Natural killer cell treated with Interleukin-12 subunit alpha and Interleukin-12 subunit beta and Interleukin-15 and Interleukin-18, amount 100 ng/mL, for 72 hours (primary cell): ENCODE results near the gene PTHLH. TPM values are rescaled to one million over a fixed set of nuclear protein-coding genes. Genes with fewer than 3 reads are reported as not detected.

ENCODE experiments used
- ATAC-seq, 2 donors: fragments of 150-1000 bp; cut with Tn5 transposase in 1 of 2; sonication (Bioruptor Pico), chemical (Tn5 transposase) in 1 of 2; 2 replicates each; pipeline ENCODE4 v1.10.0; 2021
- DNase-seq: peaks from one replicate; pipeline ENCODE4 v3.0.0; 2022; ENCODE audit warnings: low spot score
- H3K27ac Mint-ChIP-seq, 2 donors: 1 replicate in 1 of 2; 2 replicates in 1 of 2; pipeline ENCODE4 v1.8.0; 2022; ENCODE audit warnings: mixed read lengths in 2 of 2, mild to moderate bottlenecking in 1 of 2, moderate library complexity in 1 of 2
- H3K27me3 Mint-ChIP-seq, 2 donors: 1 replicate in 1 of 2; 2 replicates in 1 of 2; pipeline ENCODE4 v1.8.0; 2022; ENCODE audit warnings: mixed read lengths in 2 of 2
- H3K36me3 Mint-ChIP-seq: one replicate; pipeline ENCODE4 v1.8.0; 2022; ENCODE audit warnings: mixed read lengths
- H3K4me1 Mint-ChIP-seq, 2 donors: 1 replicate in 1 of 2; 2 replicates in 1 of 2; pipeline ENCODE4 v1.8.0; 2022; ENCODE audit warnings: low read depth in 2 of 2, mixed read lengths in 2 of 2, mild to moderate bottlenecking in 1 of 2
- H3K4me3 Mint-ChIP-seq: one replicate; pipeline ENCODE4 v1.8.0; 2022; ENCODE audit warnings: mixed read lengths
- H3K9me3 Mint-ChIP-seq: 2 replicates; pipeline ENCODE4 v1.8.0; 2022; ENCODE audit warnings: mixed read lengths
- total RNA-seq, 2 donors: library from RNA; stranded (reverse); gene quantifications; one replicate each; pipeline ENCODE4 v1.2.3, GENCODE V29; 2022

PTHLH gene
- total RNA-seq, 2 donors from 2014 or later, result not detected

- Mint-ChIP-seq H3K27me3 (peaks cover 5 to 36% of the 10 kb centered on the region in 2 donors), H3K9me3 (peaks cover 9% of the 10 kb centered on the region), H3K36me3 (no peaks in the 10 kb centered on the region), H3K27ac (no peak overlapping the region), H3K4me3 (no peak overlapping the region), H3K4me1 (no peaks in the 10 kb centered on the region)
- ATAC-seq (no peak), DNase-seq (no peak)
Measured at GRCh38 chr12:27913999-27914614, 58.4 kb downstream of the PTHLH start.

- DNase-seq (no peak), ATAC-seq (no peak)
- H3K27me3 Mint-ChIP-seq, result peaks cover 5 to 42% of the 10 kb centered on the region in 2 donors
- no peak overlapping the region for H3K27ac Mint-ChIP-seq
- H3K4me1 Mint-ChIP-seq, result no peaks in the 10 kb centered on the region
- H3K36me3 Mint-ChIP-seq, result no peaks in the 10 kb centered on the region
- H3K4me3 Mint-ChIP-seq, result no peak overlapping the region
- peaks cover 14% of the 10 kb centered on the region for H3K9me3 Mint-ChIP-seq
Measured at GRCh38 chr12:27911397-27911796, 61.1 kb downstream of the PTHLH start.

Other genes with a start within 250 kb of the PTHLH start
- gene KLHL42, start 192.5 kb downstream of the PTHLH start, total RNA-seq, result 10 to 100 TPM; 17.8 to 21.6 TPM
- not detected for gene MANSC4, start 192.5 kb downstream of the PTHLH start, total RNA-seq
- gene CCDC91, start 217.7 kb upstream of the PTHLH start, total RNA-seq, result 10 to 100 TPM; 21.7 to 44.6 TPM